Urothelium cell line (cell line): Measurements from ENCODE around the gene TIMELESS.
"Not testable (repeated sequence)": the region's sequence is repeated elsewhere in the genome, so short reads cannot be mapped to it uniquely, and the experiment has no call there.

Experiments
- DNase-seq: peaks from one replicate; pipeline ENCODE4 v3.0.0; 2011; ENCODE audit warnings: low spot score, mixed read lengths
- FAIRE-seq: peaks from 2 replicates; lab custom pipeline; 2011; peaks lifted over from hg19 to GRCh38; lab: Jason Lieb, UNC

TIMELESS gene, protein sequence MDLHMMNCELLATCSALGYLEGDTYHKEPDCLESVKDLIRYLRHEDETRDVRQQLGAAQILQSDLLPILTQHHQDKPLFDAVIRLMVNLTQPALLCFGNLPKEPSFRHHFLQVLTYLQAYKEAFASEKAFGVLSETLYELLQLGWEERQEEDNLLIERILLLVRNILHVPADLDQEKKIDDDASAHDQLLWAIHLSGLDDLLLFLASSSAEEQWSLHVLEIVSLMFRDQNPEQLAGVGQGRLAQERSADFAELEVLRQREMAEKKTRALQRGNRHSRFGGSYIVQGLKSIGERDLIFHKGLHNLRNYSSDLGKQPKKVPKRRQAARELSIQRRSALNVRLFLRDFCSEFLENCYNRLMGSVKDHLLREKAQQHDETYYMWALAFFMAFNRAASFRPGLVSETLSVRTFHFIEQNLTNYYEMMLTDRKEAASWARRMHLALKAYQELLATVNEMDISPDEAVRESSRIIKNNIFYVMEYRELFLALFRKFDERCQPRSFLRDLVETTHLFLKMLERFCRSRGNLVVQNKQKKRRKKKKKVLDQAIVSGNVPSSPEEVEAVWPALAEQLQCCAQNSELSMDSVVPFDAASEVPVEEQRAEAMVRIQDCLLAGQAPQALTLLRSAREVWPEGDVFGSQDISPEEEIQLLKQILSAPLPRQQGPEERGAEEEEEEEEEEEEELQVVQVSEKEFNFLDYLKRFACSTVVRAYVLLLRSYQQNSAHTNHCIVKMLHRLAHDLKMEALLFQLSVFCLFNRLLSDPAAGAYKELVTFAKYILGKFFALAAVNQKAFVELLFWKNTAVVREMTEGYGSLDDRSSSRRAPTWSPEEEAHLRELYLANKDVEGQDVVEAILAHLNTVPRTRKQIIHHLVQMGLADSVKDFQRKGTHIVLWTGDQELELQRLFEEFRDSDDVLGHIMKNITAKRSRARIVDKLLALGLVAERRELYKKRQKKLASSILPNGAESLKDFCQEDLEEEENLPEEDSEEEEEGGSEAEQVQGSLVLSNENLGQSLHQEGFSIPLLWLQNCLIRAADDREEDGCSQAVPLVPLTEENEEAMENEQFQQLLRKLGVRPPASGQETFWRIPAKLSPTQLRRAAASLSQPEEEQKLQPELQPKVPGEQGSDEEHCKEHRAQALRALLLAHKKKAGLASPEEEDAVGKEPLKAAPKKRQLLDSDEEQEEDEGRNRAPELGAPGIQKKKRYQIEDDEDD

DNA sequence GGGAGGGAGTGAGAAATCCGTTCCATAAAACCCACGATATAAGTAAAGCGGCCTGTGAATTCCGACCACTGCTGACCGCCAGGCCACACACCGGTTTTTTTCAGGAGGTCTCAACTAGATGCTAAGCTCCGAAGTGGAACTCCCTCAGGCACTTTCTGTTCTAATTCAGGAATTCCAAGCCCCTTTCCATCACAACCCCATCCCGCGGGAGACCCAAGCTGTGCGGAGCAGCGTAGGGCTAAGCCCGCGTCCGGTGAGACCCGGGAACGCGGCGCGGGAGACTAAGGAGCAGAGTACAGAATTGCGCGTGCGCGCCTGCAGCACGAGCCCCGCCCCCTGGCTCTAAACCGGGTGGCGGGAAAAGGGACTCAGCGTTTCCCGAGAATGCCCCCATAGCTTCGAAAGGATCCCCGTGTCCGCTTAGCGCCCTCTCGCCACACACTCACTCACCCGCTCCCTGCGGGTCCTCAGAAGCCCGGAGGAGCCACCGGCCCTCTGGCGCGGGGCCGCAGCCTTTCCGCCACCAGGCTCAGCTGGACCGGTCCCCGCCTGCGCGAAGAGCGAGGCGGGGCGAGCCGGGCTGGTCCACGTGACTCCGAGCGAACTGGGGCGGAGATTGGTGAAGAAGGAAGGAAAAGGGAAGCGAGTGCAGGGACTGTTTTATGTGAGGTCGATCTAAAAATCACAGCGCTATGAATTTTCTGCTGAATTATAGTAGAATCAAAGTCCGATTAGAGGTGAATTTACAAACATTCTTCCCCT is at the start of gene TIMELESS:
TSS of gene TIMELESS (minus strand) at position 567 of the 762 bp plus-strand sequence. CDS start 15,256 bp downstream, outside the sequence.
- DNase-seq (peak; percentile 96), FAIRE-seq (peak; percentile 65)

DNA sequence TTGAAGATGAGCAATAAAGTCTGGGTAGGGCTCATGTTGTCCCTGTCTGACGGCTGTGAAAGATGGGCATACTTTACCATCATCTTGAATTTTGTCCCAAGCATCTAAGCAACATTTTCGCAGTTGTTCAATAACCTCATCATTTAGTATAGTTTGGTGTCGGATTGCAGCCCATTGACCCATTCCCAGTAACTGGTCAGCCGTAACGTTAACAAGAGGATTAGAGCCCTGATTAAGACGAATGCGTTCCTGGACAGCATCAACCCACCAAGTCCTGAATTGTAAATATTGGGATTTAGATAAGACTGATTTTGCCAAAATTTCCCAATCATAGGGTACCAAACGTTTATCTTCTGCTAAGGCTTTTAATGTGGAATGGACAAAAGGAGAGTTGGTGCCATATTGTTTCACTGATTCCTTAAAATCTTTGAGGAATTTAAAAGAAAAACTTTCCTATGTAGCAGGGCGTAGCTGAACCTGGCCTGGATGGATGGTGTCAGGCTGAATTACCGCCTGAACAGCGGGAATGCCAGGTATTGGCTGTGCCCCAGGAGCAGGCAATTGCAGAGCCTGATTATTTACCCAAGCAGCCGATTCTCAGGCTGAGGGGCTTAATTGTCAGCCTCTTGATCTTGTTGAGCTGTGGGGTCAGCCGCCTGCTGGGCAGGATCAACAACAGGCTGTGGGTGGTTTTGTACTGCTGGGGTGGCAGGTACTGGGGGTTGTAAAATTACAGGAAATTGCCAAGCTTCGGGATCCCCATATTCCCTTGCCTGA is 49.1 kb upstream of the TIMELESS start:
- DNase-seq, FAIRE-seq: not testable (repeated sequence)

DNA sequence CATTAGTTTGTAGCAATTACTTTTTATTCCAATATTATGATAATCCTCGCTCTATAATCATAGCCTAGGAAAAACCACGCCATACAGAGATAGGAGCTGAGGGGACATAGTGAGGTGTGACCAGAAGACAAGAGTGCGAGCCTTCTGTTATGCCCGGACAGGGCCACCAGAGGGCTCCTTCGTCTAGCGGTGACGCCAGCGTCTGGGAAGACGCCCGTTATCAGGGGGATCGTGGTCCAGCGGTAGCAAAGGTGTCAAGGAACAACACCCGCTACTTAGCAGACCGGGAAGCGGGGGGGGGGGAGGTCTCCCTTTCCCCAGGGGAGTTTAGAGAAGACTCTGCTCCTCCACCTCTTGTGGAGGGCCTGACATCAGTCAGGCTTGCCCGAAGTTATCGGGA is 47.5 kb upstream of the TIMELESS start:
- FAIRE-seq: not testable (repeated sequence)

DNA sequence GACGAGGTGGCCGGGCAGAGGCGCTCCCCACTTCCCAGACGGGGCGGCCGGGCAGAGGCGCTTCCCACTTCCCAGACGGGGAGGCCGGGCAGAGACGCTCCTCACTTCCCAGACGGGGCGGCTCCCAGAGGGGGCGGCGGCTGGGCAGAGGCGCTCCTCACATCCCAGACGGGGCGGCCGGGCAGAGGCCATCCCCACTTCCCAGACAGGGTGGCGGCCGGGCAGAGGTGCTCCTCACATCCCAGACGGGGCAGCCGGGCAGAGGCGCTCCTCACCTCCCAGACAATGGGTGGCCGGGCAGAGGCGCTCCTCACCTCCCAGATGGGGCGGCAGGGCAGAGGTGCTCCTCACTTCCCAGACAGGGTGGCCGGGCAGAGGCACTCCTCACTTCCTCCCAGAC is 45.3 kb upstream of the TIMELESS start:
- not testable (repeated sequence) for FAIRE-seq, DNase-seq

More for the DNA sequence above, 47.5 kb upstream of the TIMELESS start:
- not testable (repeated sequence) for DNase-seq

DNA sequence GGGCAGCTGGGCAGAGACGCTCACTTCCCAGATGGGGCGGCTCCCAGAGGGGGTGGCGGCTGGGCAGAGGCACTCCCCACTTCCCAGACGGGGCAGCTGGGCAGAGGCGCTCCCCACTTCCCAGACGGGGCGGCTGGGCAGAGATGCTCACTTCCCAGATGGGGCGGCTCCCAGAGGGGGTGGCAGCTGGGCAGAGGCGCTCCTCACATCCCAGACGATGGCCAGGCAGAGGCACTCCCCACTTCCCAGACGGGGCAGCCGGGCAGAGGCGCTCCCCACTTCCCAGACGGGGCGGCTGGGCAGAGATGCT is 44.8 kb upstream of the TIMELESS start:
- DNase-seq, FAIRE-seq: not testable (repeated sequence)

DNA sequence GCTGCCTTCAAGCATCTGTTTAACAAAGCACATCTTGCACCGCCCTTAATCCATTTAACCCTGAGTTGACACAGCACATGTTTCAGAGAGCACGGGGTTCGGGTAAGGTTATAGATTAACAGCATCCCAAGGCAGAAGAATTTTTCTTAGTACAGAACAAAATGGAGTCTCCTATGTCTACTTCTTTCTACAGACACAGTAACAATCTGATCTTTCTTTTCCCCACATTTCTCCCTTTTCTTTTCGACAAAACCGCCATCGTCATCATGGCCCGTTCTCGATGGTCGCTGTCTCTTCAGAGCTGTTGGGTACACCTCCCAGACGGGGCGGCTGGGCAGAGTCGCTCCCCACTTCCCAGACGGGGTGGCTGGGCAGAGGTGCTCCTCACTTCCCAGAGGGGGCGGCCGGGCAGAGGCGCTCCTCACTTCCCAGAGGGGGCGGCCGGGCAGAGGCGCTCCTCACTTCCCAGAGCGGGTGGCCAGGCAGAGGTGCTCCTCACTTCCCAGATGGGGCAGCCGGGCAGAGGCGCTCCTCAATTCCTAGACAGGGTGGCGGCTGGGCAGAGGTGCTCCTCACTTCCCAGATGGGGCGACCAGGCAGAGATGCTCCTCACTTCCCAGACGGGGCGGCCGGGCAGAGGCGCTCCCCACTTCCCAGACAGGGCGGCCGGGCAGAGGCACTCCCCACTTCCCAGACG is 44.3 kb upstream of the TIMELESS start:
- not testable (repeated sequence) for FAIRE-seq, DNase-seq

DNA sequence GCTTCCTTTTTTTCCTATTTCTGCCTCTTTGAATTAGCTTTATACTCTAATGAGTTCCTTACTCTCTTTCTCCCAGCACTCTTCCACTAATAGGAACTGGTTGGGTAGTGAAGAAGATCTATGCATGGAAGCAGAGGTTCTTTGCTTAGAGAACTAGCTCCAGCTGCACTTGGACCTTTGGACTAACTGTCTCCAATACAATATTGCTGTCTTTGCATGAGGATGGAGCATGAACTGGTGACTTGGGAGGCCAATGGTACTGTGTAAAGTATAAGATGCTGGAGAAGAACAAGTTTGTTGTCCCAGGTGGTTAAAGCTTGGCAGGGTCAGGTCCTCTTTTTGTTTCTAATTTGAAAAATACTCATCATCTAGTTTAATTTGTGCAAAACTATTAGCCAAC is 41.1 kb upstream of the TIMELESS start:
- DNase-seq (no peak), FAIRE-seq (no peak)

DNA sequence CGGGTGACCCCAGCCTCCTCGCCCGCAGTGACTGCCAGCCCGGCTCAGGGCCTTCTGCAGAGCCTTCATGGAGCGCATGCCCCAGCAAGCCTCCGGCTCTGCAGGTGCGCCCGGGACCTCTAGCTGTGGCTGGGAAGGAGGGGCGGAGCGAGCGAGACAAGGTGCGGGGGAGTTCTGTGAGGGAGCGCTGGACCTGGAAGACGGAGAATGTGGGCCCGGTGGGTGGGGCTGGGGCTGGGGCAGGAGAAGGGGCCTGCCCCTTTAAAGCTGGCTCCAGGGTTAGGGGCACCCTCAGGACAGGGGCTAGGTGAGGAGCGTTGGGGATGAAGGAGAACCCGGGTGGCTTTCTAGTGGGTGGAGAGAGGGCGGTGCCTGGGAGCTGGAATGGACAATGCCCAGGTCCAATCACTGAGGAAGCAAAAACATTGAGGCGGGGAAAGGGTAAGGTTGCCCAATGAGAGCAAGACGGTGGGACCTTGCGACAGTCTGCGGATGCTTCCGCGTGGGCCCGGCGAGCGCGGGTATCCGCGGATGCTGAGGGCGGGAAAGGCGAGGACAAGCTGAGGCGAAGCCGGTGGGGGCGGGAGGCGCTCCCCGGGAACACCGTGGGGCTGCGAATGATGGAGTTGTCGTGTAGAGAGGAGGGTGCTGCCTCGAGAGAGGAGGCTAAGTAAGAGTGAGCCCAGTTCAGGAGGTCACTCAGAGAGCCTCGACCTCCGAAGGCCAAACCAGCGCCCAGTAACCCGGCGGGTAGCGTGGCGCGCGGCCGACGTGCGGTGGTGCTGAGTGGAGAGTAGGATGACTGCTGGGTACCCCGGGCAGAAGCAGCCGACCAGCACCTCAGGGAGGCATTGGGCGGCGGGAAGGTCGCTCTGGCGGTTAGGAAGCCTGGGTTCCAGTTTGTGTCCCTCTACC is 39.1 kb upstream of the TIMELESS start, which contains the start of gene GLS2:
TSS of gene GLS2 (minus strand) at position 121 of the 915 bp plus-strand sequence. CDS start at position 78, 43 bp downstream.
- FAIRE-seq (no peak), DNase-seq (peak; percentile 53)

DNA sequence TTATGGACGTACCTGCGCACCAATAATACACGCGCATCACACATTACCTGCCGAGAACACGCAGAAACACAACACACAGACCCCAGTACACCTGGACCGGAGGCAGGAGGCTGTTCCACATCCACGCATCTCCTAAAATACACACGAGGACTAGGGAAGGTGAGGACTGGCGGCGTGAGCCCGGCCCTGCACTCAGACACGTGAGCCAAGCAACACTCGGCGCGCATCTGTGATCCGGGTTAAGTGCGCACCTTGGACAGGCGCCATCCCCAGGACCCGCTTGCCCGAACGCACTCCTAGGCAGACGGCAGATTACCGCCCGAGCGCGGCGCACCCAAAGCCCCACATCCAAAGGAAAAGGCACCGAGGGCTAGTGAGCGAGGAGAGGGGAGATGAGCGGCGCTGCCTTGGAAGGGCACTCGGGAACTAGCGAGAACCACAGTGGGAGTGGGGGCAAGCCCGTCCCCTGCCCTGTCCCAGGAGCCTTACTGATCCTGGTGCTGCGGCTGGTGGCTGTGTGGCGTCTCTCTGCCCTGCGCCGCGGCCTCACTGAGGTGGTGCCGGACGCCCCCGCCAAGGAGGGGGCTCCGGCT is 38.3 kb upstream of the TIMELESS start:
- no peak for DNase-seq
- FAIRE-seq: no peak

DNA sequence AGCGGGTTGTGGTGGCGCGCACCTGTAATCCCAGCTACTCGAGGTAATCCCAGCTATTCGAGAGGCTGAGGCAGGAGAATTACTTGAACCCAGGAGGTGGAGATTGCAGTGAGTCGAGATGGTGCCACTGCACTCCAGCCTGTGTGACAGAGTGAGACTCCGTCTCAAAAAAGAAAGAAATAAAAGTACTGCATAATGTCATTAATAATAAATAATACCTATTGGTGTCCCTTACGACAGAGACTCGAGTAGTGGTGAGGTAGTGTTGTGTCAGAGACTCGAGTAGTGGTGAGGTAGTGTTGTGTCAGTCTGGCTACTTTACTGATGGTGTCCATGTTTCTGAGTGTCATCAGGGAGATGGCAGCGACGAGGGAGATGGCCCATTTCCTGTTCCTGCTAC is 37.5 kb upstream of the TIMELESS start:
- FAIRE-seq (no peak), DNase-seq (no peak)

DNA sequence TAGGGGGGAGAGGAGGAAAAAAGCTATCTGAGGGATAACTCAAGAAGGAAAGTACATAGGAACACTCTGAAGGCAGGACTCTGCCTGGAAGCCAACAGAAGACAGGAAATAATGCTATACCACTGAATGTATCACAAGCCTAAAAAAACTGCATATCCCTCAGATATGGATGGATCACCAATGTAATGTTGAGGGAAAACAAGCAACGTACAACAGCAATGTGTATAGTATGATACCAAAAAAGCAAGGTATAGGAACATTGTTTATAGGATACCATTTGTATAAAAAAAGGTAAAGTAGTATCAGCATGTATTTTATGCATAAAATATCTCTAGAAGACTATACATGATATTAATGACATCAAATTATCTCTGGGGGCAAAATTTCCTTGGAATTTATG is 35.3 kb upstream of the TIMELESS start:
- no peak for FAIRE-seq

DNA sequence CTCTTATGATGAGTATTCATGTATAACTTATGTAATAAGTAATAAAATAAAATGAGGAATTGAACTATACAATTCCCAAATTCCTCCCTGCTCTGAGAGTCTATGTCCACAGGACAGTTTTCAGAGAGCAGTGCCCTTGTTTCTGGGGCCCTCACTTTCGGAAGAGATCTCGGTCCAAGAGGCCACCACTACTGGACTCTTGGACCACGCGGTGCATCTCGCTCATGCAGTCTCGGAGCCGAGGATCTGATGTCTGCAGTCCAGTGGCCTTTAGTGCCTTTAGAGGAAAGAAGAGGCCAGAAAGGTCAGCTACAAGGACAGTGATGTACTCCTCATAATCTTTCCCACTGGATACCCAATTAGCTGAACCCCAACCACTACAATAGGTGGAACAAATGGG is 30.4 kb upstream of the TIMELESS start:
- no peak for FAIRE-seq
- DNase-seq: no peak

More for the DNA sequence above, 35.3 kb upstream of the TIMELESS start:
- DNase-seq: no peak

DNA sequence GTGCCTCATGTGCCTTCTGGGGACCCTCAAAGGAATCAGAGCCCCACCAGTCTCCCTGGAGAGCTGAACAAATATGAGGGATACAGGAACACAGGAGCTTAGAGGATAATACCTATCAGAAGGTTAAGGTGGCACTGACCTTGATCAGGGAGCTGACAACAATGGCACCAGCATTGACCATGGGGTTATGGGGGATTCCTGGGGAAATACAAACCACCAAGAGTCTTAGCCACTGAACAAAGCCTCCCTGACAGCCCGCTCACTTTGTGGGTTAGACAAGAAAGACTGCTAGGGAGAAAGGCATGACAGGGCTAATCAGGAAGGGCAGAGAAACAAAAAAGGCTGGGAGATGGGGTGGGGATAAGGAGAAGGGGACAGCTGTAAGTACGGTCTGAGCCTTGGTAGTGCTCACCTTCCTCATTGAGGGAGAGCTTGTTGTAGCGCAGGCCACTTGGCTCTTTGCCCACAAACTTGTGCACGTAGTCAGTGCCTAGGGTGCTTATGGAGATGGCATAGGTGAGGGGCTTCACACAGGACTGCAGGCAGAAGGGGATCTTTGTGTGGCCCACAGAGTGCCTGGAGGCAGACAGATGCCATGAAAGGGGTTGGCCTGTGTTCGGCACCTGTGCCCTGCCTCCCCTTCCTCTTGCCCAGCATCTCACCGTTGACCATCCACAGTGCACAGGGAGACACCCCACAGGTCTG is 28.4 kb upstream of the TIMELESS start:
- DNase-seq (no peak), FAIRE-seq (no peak)

DNA sequence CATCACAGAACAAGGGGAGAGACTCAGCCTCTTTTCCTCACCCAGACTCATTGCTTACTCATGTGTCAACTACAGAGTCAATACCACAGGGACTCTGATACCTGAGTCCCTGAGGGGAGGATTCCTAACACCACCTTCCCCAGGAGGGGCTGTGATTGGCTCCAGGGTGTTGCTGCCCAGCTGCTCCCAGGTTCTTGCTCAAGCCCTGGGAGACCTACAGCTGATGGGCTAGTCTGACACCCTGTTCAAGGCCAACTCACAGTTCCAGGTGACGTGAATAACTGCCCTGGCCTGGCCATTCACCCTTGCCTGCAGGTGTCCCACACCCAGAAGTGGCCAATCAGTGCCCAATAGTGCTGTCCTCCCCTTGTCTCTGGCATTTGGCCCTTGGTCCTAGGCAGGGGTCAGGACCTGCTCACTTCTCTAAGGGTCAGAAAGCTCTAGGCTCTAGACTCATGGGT is 27.8 kb upstream of the TIMELESS start:
- DNase-seq (no peak), FAIRE-seq (no peak)

DNA sequence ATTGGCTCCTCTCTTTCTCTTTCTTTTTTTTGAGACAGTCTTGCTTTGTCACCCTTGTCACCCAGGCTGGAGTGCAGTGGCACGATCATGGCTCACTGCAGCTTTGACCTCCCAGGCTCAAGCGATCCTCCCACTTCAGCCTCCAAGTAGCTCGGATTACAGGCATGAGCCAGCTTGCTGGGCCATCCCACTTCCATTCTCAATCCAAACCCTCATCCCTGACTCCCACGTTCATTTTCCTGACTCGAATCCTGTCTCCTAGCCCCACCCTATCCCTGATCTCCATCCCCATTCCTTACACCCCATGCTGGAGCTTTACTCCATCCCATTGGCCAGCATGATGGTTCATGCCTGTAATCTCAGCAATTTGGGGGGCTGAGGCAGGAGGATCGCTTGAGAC is 26.9 kb upstream of the TIMELESS start:
- FAIRE-seq: no peak
- no peak for DNase-seq

DNA sequence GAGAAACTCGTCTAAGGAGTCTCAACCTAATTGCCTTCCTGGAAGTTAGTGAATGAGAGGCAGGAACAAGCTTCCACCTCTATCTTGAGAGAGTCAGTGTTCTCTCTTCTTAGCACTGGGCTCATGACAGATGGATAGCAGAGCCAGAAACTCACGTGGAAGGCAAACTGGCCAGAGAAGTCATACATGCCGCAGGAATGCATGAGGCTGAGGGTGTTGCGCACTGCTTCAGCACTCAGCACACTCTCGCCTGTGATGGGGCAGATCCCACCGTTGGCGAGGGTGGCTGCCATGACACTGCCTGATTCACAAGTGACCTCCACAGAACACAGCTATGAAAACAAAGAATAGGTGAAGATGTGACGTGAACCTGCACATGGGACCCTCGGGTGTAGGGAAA is 25.2 kb upstream of the TIMELESS start:
- FAIRE-seq (no peak), DNase-seq (no peak)
